Erythroblast (primary cell): ENCODE results near the gene NCOR2.

Experiments
- GATA1 ChIP-seq: IDR thresholded peaks from 2 replicates; pipeline ENCODE4 v1.6.1; 2011; ENCODE audit warnings: low read depth, mild to moderate bottlenecking, control low read depth, low read length, moderate library complexity
- POLR2A ChIP-seq: IDR thresholded peaks from 2 replicates; pipeline ENCODE4 v1.6.1; 2011; ENCODE audit warnings: mild to moderate bottlenecking, low read length

GRCh38 chr12:124604264-124604680 is 36.9 kb upstream of the NCOR2 start:
- TF ChIP-seq POLR2A (no peak), GATA1 (no peak)
